ACC112 (cell line): Measurements from ENCODE around the gene DLG2.

Experiments
- H2AFZ ChIP-seq: fragments of 200-600 bp; sonication (generic); one replicate; pipeline ENCODE4 v1.6.0; 2017; ENCODE audit warnings: antibody characterized with exemption, low read length; ENCODE audit not compliant: unreplicated experiment
- H3K27ac ChIP-seq: fragments of 200-600 bp; sonication (generic); 2 replicates; pipeline ENCODE4 v1.5.1; 2014; ENCODE audit warnings: low read depth, mild to moderate bottlenecking, antibody characterized with exemption, low read length, moderate library complexity
- H3K27me3 ChIP-seq: fragments of 200-600 bp; sonication (generic); 2 replicates; pipeline ENCODE4 v1.6.1; 2014; ENCODE audit warnings: mild to moderate bottlenecking, antibody characterized with exemption, low read length, moderate library complexity, mixed read lengths; ENCODE audit not compliant: insufficient read depth
- H3K36me3 ChIP-seq: fragments of 200-600 bp; sonication (generic); 2 replicates; pipeline ENCODE4 v1.6.1; 2016; ENCODE audit warnings: mild to moderate bottlenecking, antibody characterized with exemption, low read length, moderate library complexity, mixed read lengths; ENCODE audit not compliant: insufficient read depth
- H3K4me1 ChIP-seq: fragments of 200-600 bp; sonication (generic); one replicate; pipeline ENCODE4 v1.6.1; 2016; ENCODE audit warnings: low read length, mixed read lengths; ENCODE audit not compliant: insufficient read depth, unreplicated experiment, control insufficient read depth
- H3K4me3 ChIP-seq: fragments of 200-600 bp; sonication (generic); 2 replicates; pipeline ENCODE4 v1.5.1; 2014; ENCODE audit warnings: mild to moderate bottlenecking, low read depth, low read length
- H3K79me2 ChIP-seq: fragments of 200-600 bp; sonication (generic); one replicate; pipeline ENCODE4 v1.6.0; 2016; ENCODE audit warnings: low read length; ENCODE audit not compliant: control insufficient read depth, unreplicated experiment, insufficient read depth

The DLG2 gene

GRCh38 chr11:84922212-84922805 lies 704.8 kb downstream of the DLG2 start:
- no peak overlapping the region for H3K27ac ChIP-seq
- no peaks in the 10 kb centered on the region for H3K36me3 ChIP-seq
- H2AFZ ChIP-seq, result no peak overlapping the region
- no peak overlapping the region for H3K4me3 ChIP-seq
- H3K4me1 ChIP-seq, result no peaks in the 10 kb centered on the region
- H3K79me2 ChIP-seq, result no peaks in the 10 kb centered on the region
- H3K27me3 ChIP-seq, result peaks cover 69% of the 10 kb centered on the region

- Histone ChIP-seq H3K36me3 (no peaks in the 10 kb centered on the region), H3K4me1 (no peaks in the 10 kb centered on the region), H3K27ac (no peak overlapping the region), H3K27me3 (peaks cover 9% of the 10 kb centered on the region; the same call in 1 of the 2 replicates), H3K4me3 (no peak overlapping the region), H2AFZ (no peak overlapping the region), H3K79me2 (no peaks in the 10 kb centered on the region)
Observed at GRCh38 chr11:84914511-84914910, 712.6 kb downstream of the DLG2 start.

- Histone ChIP-seq H3K4me1 (peaks cover 7% of the 10 kb centered on the region), H3K79me2 (no peaks in the 10 kb centered on the region), H3K4me3 (no peak overlapping the region), H3K36me3 (no peaks in the 10 kb centered on the region), H2AFZ (no peak overlapping the region), H3K27me3 (no peaks in the 10 kb centered on the region), H3K27ac (no peak overlapping the region)
Observed at GRCh38 chr11:84909740-84910139, 717.4 kb downstream of the DLG2 start.

- H3K79me2 ChIP-seq, result no peaks in the 10 kb centered on the region
- H3K4me3 ChIP-seq, result no peak overlapping the region
- no peaks in the 10 kb centered on the region for H3K36me3 ChIP-seq
- no peaks in the 10 kb centered on the region for H3K27me3 ChIP-seq
- H3K27ac ChIP-seq, result peak overlapping the region; percentile 55
- H2AFZ ChIP-seq, result peak overlapping the region; percentile 48
- peaks cover 12% of the 10 kb centered on the region for H3K4me1 ChIP-seq
Observed at GRCh38 chr11:84906995-84907394, 720.1 kb downstream of the DLG2 start.

GRCh38 chr11:84905411-84905810 lies 721.7 kb downstream of the DLG2 start:
- H3K36me3 ChIP-seq, result no peaks in the 10 kb centered on the region
- H2AFZ ChIP-seq, result no peak overlapping the region
- no peak overlapping the region for H3K4me3 ChIP-seq
- no peaks in the 10 kb centered on the region for H3K79me2 ChIP-seq
- peaks cover 12% of the 10 kb centered on the region for H3K4me1 ChIP-seq
- H3K27me3 ChIP-seq, result no peaks in the 10 kb centered on the region
- no peak overlapping the region for H3K27ac ChIP-seq

GRCh38 chr11:84902445-84902844 lies 724.7 kb downstream of the DLG2 start:
- no peaks in the 10 kb centered on the region for H3K36me3 ChIP-seq
- H3K79me2 ChIP-seq, result no peaks in the 10 kb centered on the region
- no peaks in the 10 kb centered on the region for H3K27me3 ChIP-seq
- no peak overlapping the region for H3K27ac ChIP-seq
- H2AFZ ChIP-seq, result no peak overlapping the region
- peaks cover 12% of the 10 kb centered on the region for H3K4me1 ChIP-seq
- no peak overlapping the region for H3K4me3 ChIP-seq

- no peaks in the 10 kb centered on the region for H3K27me3 ChIP-seq
- no peaks in the 10 kb centered on the region for H3K79me2 ChIP-seq
- H2AFZ ChIP-seq, result no peak overlapping the region
- H3K27ac ChIP-seq, result no peak overlapping the region
- no peak overlapping the region for H3K4me3 ChIP-seq
- no peaks in the 10 kb centered on the region for H3K36me3 ChIP-seq
- H3K4me1 ChIP-seq, result peaks cover 12% of the 10 kb centered on the region
Observed at GRCh38 chr11:84901991-84902390, 725.2 kb downstream of the DLG2 start.

- no peaks in the 10 kb centered on the region for H3K36me3 ChIP-seq
- H3K79me2 ChIP-seq, result no peaks in the 10 kb centered on the region
- peaks cover 5% of the 10 kb centered on the region for H3K4me1 ChIP-seq
- H3K27ac ChIP-seq, result no peak overlapping the region
- H3K4me3 ChIP-seq, result no peak overlapping the region
- H3K27me3 ChIP-seq, result no peaks in the 10 kb centered on the region
- no peak overlapping the region for H2AFZ ChIP-seq
Observed at GRCh38 chr11:84899740-84900139, 727.4 kb downstream of the DLG2 start.

- no peak overlapping the region for H2AFZ ChIP-seq
Observed at GRCh38 chr11:84899134-84899533, 728.0 kb downstream of the DLG2 start.

GRCh38 chr11:84894666-84895065 lies 732.5 kb downstream of the DLG2 start:
- Histone ChIP-seq H3K4me1 (no peaks in the 10 kb centered on the region), H3K4me3 (no peak overlapping the region), H3K27me3 (no peaks in the 10 kb centered on the region), H3K36me3 (no peaks in the 10 kb centered on the region), H3K27ac (no peak overlapping the region), H2AFZ (no peak overlapping the region), H3K79me2 (no peaks in the 10 kb centered on the region)

More at GRCh38 chr11:84899134-84899533, 728.0 kb downstream of the DLG2 start:
- Histone ChIP-seq H3K4me1 (peaks cover 5% of the 10 kb centered on the region), H3K36me3 (no peaks in the 10 kb centered on the region), H3K79me2 (no peaks in the 10 kb centered on the region), H3K27ac (no peak overlapping the region), H3K27me3 (no peaks in the 10 kb centered on the region), H3K4me3 (no peak overlapping the region)

GRCh38 chr11:84890676-84891075 lies 736.5 kb downstream of the DLG2 start:
- H2AFZ ChIP-seq, result no peak overlapping the region
- H3K79me2 ChIP-seq, result no peaks in the 10 kb centered on the region
- no peak overlapping the region for H3K27ac ChIP-seq
- no peaks in the 10 kb centered on the region for H3K36me3 ChIP-seq
- peaks cover 7% of the 10 kb centered on the region for H3K4me1 ChIP-seq
- no peak overlapping the region for H3K4me3 ChIP-seq
- H3K27me3 ChIP-seq, result no peaks in the 10 kb centered on the region
